Measurements from ENCODE around the gene PSAP. TPM values are rescaled to one million over a fixed set of nuclear protein-coding genes. Genes with fewer than 3 reads are reported as not detected.
A peak's percentile ranks its signal among the peaks of the same experiment; 100 is the strongest.

PSAP gene
- total RNA-seq, 1 donor from 2014 or later: 1,672 TPM

GRCh38 chr10:71779641-71780040, 71.4 kb downstream of the PSAP start:
- no peaks in the 10 kb centered on the region for H3K36me3 ChIP-seq
- H3K9me3 ChIP-seq (replicated peaks): no peaks in the 10 kb centered on the region
- H3K27ac ChIP-seq (replicated peaks): no peak overlapping the region
- H3K27me3 ChIP-seq (ENCODE audit: low read depth): no peaks in the 10 kb centered on the region
- peaks cover 35% of the 10 kb centered on the region for H3K4me1 ChIP-seq
- intact Hi-C loops (cut with micrococcal nuclease): loop anchor here (10.0 kb wide), 1 partner anchor 55 kb away; no protein-coding TSS in a partner anchor
- DNase-seq: no peak
- no peak for TF ChIP-seq CTCF (IDR thresholded peaks at IDR 0.05; ENCODE audit: borderline replicate concordance)
- H3K4me3 ChIP-seq: no peak overlapping the region

GRCh38 chr10:71778071-71778825, 72.8 kb downstream of the PSAP start:
- no peak overlapping the region for H3K4me3 ChIP-seq
- H3K4me1 ChIP-seq: peaks cover 42% of the 10 kb centered on the region
- TF ChIP-seq CTCF (IDR thresholded peaks at IDR 0.05; ENCODE audit: borderline replicate concordance): no peak
- H3K9me3 ChIP-seq (replicated peaks): no peaks in the 10 kb centered on the region
- H3K27ac ChIP-seq (replicated peaks): no peak overlapping the region
- no peak for DNase-seq
- intact Hi-C loops (cut with micrococcal nuclease): loop anchor here (10.0 kb wide), 1 partner anchor 53 kb away; no protein-coding TSS in a partner anchor
- no peaks in the 10 kb centered on the region for H3K27me3 ChIP-seq (ENCODE audit: low read depth)
- H3K36me3 ChIP-seq: no peaks in the 10 kb centered on the region

- intact Hi-C loops (cut with micrococcal nuclease): loop anchor here (10.0 kb wide), 1 partner anchor 53 kb away; no protein-coding TSS in a partner anchor
- H3K9me3 ChIP-seq (replicated peaks): no peaks in the 10 kb centered on the region
- H3K27ac ChIP-seq (replicated peaks): no peak overlapping the region
- no peaks in the 10 kb centered on the region for H3K36me3 ChIP-seq
- TF ChIP-seq CTCF (IDR thresholded peaks at IDR 0.05; ENCODE audit: borderline replicate concordance): no peak
- no peak for DNase-seq
- H3K27me3 ChIP-seq (ENCODE audit: low read depth): no peaks in the 10 kb centered on the region
- H3K4me1 ChIP-seq: peaks cover 42% of the 10 kb centered on the region
- H3K4me3 ChIP-seq: no peak overlapping the region
Measured at GRCh38 chr10:71777213-71777985, 73.7 kb downstream of the PSAP start.

- Histone ChIP-seq H3K27ac (replicated peaks) (no peak overlapping the region), H3K9me3 (replicated peaks) (no peaks in the 10 kb centered on the region), H3K4me3 (no peak overlapping the region), H3K4me1 (peaks cover 47% of the 10 kb centered on the region), H3K27me3 (ENCODE audit: low read depth) (no peaks in the 10 kb centered on the region), H3K36me3 (no peaks in the 10 kb centered on the region)
- TF ChIP-seq CTCF (IDR thresholded peaks at IDR 0.05; ENCODE audit: borderline replicate concordance): no peak
- DNase-seq: no peak
- intact Hi-C loops (cut with micrococcal nuclease): loop anchor here (10.0 kb wide), 1 partner anchor 52 kb away; no protein-coding TSS in a partner anchor
Measured at GRCh38 chr10:71776481-71776925, 74.5 kb downstream of the PSAP start.

GRCh38 chr10:71774916-71775702, 75.9 kb downstream of the PSAP start:
- H3K27ac ChIP-seq (replicated peaks): peak overlapping the region; percentile 36
- intact Hi-C loops (cut with micrococcal nuclease): loop anchor here (10.0 kb wide), 1 partner anchor 50 kb away; no protein-coding TSS in a partner anchor
- no peak overlapping the region for H3K4me3 ChIP-seq
- no peak for TF ChIP-seq CTCF (IDR thresholded peaks at IDR 0.05; ENCODE audit: borderline replicate concordance)
- no peaks in the 10 kb centered on the region for H3K27me3 ChIP-seq (ENCODE audit: low read depth)
- DNase-seq: peak; percentile 46
- H3K9me3 ChIP-seq (replicated peaks): no peaks in the 10 kb centered on the region
- H3K4me1 ChIP-seq: peaks cover 61% of the 10 kb centered on the region
- no peaks in the 10 kb centered on the region for H3K36me3 ChIP-seq

Data from left ventricle myocardium inferior (tissue), 1 donor.